HEK293 (cell line): Measurements from ENCODE around the gene ABLIM2.
A peak's percentile ranks its signal among the peaks of the same experiment; 100 is the strongest.

ENCODE experiments used
- CTCF ChIA-PET: fragments of 350-600 bp; formaldehyde crosslinking; extraction: SDS; loops from one replicate; lab custom pipeline; 2021; ENCODE audit warnings: antibody characterized with exemption; lab: Yijun Ruan, JAX
- POLR2A ChIA-PET: fragments of 300-600 bp; formaldehyde crosslinking; extraction: SDS; loops from one replicate; lab custom pipeline; 2020; ENCODE audit warnings: antibody characterized with exemption, inconsistent platforms; lab: Yijun Ruan, JAX
- H3K27ac ChIP-seq: fragments of 200-500 bp; sonication (Bioruptor generic); 2 replicates; pipeline ENCODE4 v1.5.1; 2014; ENCODE audit warnings: low read depth, low read length, control low read depth, inconsistent platforms; ENCODE audit errors: extremely low read depth
- H3K36me3 ChIP-seq, 2 experiments: fragments of 200-500 bp in 1 of 2; sonication (Bioruptor generic) in 1 of 2; 1 replicate in 1 of 2; 2 replicates in 1 of 2; pipeline ENCODE4 v1.5.1; 2014 to 2017; ENCODE audit warnings: inconsistent platforms in 2 of 2, low read length in 2 of 2; ENCODE audit not compliant: control insufficient read depth in 2 of 2, insufficient read depth in 1 of 2
- H3K4me1 ChIP-seq: fragments of 200-500 bp; sonication (Bioruptor generic); 2 replicates; pipeline ENCODE4 v1.5.1; 2014; ENCODE audit warnings: mild to moderate bottlenecking, low read length, inconsistent platforms; ENCODE audit not compliant: control insufficient read depth, insufficient read depth
- H3K4me3 ChIP-seq: 2 replicates; pipeline ENCODE4 v1.5.1; 2011; ENCODE audit warnings: low read depth, mild to moderate bottlenecking, control low read depth, low read length, moderate library complexity
- H3K9me3 ChIP-seq: fragments of 200-500 bp; sonication (Bioruptor generic); 2 replicates; pipeline ENCODE4 v1.5.1; 2014; ENCODE audit warnings: low read depth, low read length, inconsistent platforms; ENCODE audit not compliant: control insufficient read depth, insufficient read depth
- BCL11B ChIP-seq: fragments of 450-650 bp; formaldehyde crosslinking; IDR thresholded peaks from 2 replicates; pipeline ENCODE4 v1.5.1; 2016; ENCODE audit warnings: low read depth, missing biosample characterization, missing genetic modification characterization
- EGR2 ChIP-seq: fragments of 450-650 bp; formaldehyde crosslinking; IDR thresholded peaks from 2 replicates; pipeline ENCODE4 v1.5.1; 2016; ENCODE audit warnings: low read depth, missing biosample characterization, missing genetic modification characterization
- GFI1B ChIP-seq: fragments of 450-650 bp; formaldehyde crosslinking; IDR thresholded peaks from 2 replicates; pipeline ENCODE4 v1.5.1; 2016; ENCODE audit warnings: missing biosample characterization, missing genetic modification characterization
- GLIS2 ChIP-seq: fragments of 450-650 bp; formaldehyde crosslinking; IDR thresholded peaks from 2 replicates; pipeline ENCODE4 v1.5.1; 2016; ENCODE audit warnings: missing biosample characterization, missing genetic modification characterization
- KLF17 ChIP-seq: fragments of 450-650 bp; formaldehyde crosslinking; IDR thresholded peaks from 2 replicates; pipeline ENCODE4 v1.5.1; 2016; ENCODE audit warnings: missing biosample characterization, missing genetic modification characterization
- OSR2 ChIP-seq: fragments of 450-650 bp; formaldehyde crosslinking; IDR thresholded peaks from 2 replicates; pipeline ENCODE4 v1.5.1; 2016; ENCODE audit warnings: missing biosample characterization, missing genetic modification characterization
- TCF7L2 ChIP-seq: IDR thresholded peaks from 2 replicates; pipeline ENCODE4 v1.6.1; 2011; ENCODE audit warnings: low read depth, mild to moderate bottlenecking, inconsistent platforms, low read length, moderate library complexity, borderline replicate concordance
- TRIM28 ChIP-seq: IDR thresholded peaks from 2 replicates; pipeline ENCODE4 v1.6.1; 2011; ENCODE audit warnings: low read length, control low read depth, borderline replicate concordance
- ZBTB1 ChIP-seq: fragments of 450-650 bp; formaldehyde crosslinking; IDR thresholded peaks from 2 replicates; pipeline ENCODE4 v1.5.1; 2016; ENCODE audit warnings: missing biosample characterization, missing genetic modification characterization
- ZBTB10 ChIP-seq: fragments of 450-650 bp; formaldehyde crosslinking; IDR thresholded peaks from 2 replicates; pipeline ENCODE4 v1.5.1; 2016; ENCODE audit warnings: missing biosample characterization, missing genetic modification characterization
- ZFHX2 ChIP-seq: fragments of 450-650 bp; formaldehyde crosslinking; conservative IDR thresholded peaks from 2 replicates; pipeline ENCODE4 v1.5.1; 2016; ENCODE audit warnings: missing biosample characterization, missing genetic modification characterization
- ZIC2 ChIP-seq: fragments of 450-650 bp; formaldehyde crosslinking; IDR thresholded peaks from 2 replicates; pipeline ENCODE4 v1.5.1; 2016; ENCODE audit warnings: missing biosample characterization, missing genetic modification characterization
- ZNF133 ChIP-seq: fragments of 450-650 bp; formaldehyde crosslinking; IDR thresholded peaks from 2 replicates; pipeline ENCODE4 v1.5.1; 2016; ENCODE audit warnings: missing biosample characterization, missing genetic modification characterization
- ZNF155 ChIP-seq: fragments of 450-650 bp; formaldehyde crosslinking; IDR thresholded peaks from 2 replicates; pipeline ENCODE4 v1.5.1; 2016; ENCODE audit warnings: missing biosample characterization, missing genetic modification characterization
- ZNF157 ChIP-seq: fragments of 450-650 bp; formaldehyde crosslinking; IDR thresholded peaks from 2 replicates; pipeline ENCODE4 v1.5.1; 2016; ENCODE audit warnings: missing biosample characterization, missing genetic modification characterization
- ZNF311 ChIP-seq: fragments of 450-650 bp; formaldehyde crosslinking; IDR thresholded peaks from 2 replicates; pipeline ENCODE4 v1.5.1; 2017; ENCODE audit warnings: missing biosample characterization, missing genetic modification characterization, borderline replicate concordance
- ZNF335 ChIP-seq: fragments of 450-650 bp; formaldehyde crosslinking; conservative IDR thresholded peaks from 2 replicates; pipeline ENCODE4 v1.5.1; 2016; ENCODE audit warnings: missing biosample characterization, missing genetic modification characterization
- ZNF341 ChIP-seq: fragments of 450-650 bp; formaldehyde crosslinking; IDR thresholded peaks from 2 replicates; pipeline ENCODE4; 2016; ENCODE audit warnings: low read depth, missing biosample characterization, missing genetic modification characterization
- ZNF433 ChIP-seq: fragments of 450-650 bp; formaldehyde crosslinking; IDR thresholded peaks from 2 replicates; pipeline ENCODE4 v1.5.1; 2016; ENCODE audit warnings: missing biosample characterization, missing genetic modification characterization, low read depth
- ZNF610 ChIP-seq: fragments of 450-650 bp; formaldehyde crosslinking; IDR thresholded peaks from 2 replicates; pipeline ENCODE4 v1.5.1; 2016; ENCODE audit warnings: missing biosample characterization, missing genetic modification characterization, borderline replicate concordance
- ZNF629 ChIP-seq: fragments of 450-650 bp; formaldehyde crosslinking; IDR thresholded peaks from 2 replicates; pipeline ENCODE4 v1.5.1; 2017; ENCODE audit warnings: missing biosample characterization, missing genetic modification characterization
- ZSCAN23 ChIP-seq: fragments of 450-650 bp; formaldehyde crosslinking; IDR thresholded peaks from 2 replicates; pipeline ENCODE4 v1.5.1; 2016; ENCODE audit warnings: missing biosample characterization, missing genetic modification characterization
- TF ChIP-seq, protein P1 (sequence below): IDR thresholded peaks from 2 replicates; pipeline ENCODE4 v1.6.1; 2011; ENCODE audit warnings: mild to moderate bottlenecking, low read depth, low read length, borderline replicate concordance
- TF ChIP-seq, protein P2 (sequence below): fragments of 450-650 bp; formaldehyde crosslinking; IDR thresholded peaks from 2 replicates; pipeline ENCODE4 v1.5.1; 2016; ENCODE audit warnings: missing biosample characterization, missing genetic modification characterization
- TF ChIP-seq, protein P3 (sequence below): fragments of 450-650 bp; formaldehyde crosslinking; IDR thresholded peaks from 2 replicates; pipeline ENCODE4 v1.5.1; 2017; ENCODE audit warnings: missing biosample characterization, missing genetic modification characterization

ABLIM2 gene

DNA sequence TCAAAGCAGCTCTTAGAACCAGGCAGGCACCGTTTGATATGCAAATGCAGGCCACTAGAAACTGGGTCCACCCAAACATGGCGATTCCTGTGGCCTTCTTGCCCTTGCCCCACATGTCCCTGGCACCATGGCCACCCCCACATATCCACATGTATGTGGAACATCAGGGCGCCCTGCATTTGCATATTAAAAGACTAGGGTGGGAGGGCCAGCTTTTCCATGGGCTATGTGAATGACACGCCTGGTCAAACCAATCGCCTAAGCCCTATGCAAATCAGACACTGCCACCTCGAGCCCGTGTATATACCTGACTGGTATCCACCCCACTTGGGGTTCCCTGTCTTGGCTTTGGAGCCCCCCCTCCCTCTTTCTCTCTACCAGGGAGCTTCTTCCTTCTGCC lies 107.0 kb downstream of the ABLIM2 start:
- ChIA-PET POLR2A (interaction anchor here (1.6 kb wide), 1 partner anchor 22 kb away, joined by 6 read pairs; no protein-coding TSS in a partner anchor), CTCF (interaction anchor here (0.6 to 1.4 kb wide), 3 partner anchors 64 to 554 kb away, joined by 4 to 7 read pairs (median 4); no protein-coding TSS in a partner anchor)
- no peaks in the 10 kb centered on the region for H3K9me3 ChIP-seq
- H3K27ac ChIP-seq, result no peak overlapping the region
- no peak overlapping the region for H3K4me3 ChIP-seq
- peaks cover 3% of the 10 kb centered on the region; the same call in 1 of the 2 replicates for H3K4me1 ChIP-seq
- TF ChIP-seq, protein P1, sequence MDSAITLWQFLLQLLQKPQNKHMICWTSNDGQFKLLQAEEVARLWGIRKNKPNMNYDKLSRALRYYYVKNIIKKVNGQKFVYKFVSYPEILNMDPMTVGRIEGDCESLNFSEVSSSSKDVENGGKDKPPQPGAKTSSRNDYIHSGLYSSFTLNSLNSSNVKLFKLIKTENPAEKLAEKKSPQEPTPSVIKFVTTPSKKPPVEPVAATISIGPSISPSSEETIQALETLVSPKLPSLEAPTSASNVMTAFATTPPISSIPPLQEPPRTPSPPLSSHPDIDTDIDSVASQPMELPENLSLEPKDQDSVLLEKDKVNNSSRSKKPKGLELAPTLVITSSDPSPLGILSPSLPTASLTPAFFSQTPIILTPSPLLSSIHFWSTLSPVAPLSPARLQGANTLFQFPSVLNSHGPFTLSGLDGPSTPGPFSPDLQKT, result no peak
- TF ChIP-seq ZNF433 (no peak), ZNF155 (no peak), ZNF311 (tag by site-specific recombination) (no peak), ZNF335 (no peak), BCL11B (no peak), KLF17 (tag by site-specific recombination) (no peak), ZBTB10 (no peak)
- TF ChIP-seq, protein P2, sequence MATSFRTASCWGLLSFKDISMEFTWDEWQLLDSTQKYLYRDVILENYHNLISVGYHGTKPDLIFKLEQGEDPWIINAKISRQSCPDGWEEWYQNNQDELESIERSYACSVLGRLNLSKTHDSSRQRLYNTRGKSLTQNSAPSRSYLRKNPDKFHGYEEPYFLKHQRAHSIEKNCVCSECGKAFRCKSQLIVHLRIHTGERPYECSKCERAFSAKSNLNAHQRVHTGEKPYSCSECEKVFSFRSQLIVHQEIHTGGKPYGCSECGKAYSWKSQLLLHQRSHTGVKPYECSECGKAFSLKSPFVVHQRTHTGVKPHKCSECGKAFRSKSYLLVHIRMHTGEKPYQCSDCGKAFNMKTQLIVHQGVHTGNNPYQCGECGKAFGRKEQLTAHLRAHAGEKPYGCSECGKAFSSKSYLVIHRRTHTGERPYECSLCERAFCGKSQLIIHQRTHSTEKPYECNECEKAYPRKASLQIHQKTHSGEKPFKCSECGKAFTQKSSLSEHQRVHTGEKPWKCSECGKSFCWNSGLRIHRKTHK, result no peak
- H3K36me3 ChIP-seq, result no peaks in the 10 kb centered on the region

DNA sequence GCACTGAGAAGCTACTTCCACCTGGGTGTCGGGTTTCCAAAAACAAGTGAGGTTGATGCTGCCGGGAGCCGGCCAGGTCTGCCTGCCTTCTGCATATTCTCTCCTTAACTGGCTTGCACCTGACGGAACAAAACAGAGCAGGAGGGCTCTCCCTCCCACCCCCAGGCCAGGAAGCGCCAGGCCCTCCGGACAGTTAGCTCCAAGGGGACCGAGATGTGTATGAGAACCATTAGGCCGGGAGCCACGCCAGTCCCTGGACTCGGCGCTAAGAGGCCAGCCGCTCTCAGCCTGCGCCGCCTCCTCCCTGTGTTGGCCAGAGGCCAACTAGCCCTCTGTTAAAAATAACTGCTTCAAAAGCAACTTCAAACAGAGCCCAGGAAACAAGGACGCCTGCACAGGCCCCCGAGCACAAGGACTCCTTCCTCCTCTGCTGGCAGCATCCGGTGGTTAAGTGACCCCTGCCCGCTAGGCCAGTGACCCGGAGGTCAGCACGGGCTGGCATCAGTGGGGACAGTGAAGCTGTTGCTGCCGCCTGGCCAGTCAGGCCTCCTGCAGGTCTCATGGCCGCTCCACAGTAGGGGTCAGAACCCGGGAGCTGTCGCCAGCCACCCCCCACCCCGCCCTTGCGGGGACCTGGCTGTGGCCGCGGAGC lies 107.9 kb downstream of the ABLIM2 start:
- ChIA-PET POLR2A (interaction anchor here (0.6 to 1.6 kb wide), 2 partner anchors 16 to 21 kb away, joined by 3 to 6 read pairs; no protein-coding TSS in a partner anchor), CTCF (interaction anchor here (1.4 kb wide), 1 partner anchor 63 kb away, joined by 7 read pairs; no protein-coding TSS in a partner anchor)
- Histone ChIP-seq H3K4me1 (peaks cover 3% of the 10 kb centered on the region; the same call in 1 of the 2 replicates), H3K36me3 (no peaks in the 10 kb centered on the region), H3K9me3 (no peaks in the 10 kb centered on the region), H3K4me3 (no peak overlapping the region), H3K27ac (no peak overlapping the region)
- TF ChIP-seq ZNF335 (no peak), BCL11B (no peak), ZNF341 (tag by site-specific recombination) (peak; percentile 21; the same call in 1 of the 2 replicates), TRIM28 (no peak), ZNF157 (tag by site-specific recombination) (no peak), ZNF629 (tag by site-specific recombination) (no peak), OSR2 (peak; percentile 70), GFI1B (no peak), ZSCAN23 (tag by site-specific recombination) (no peak), KLF17 (tag by site-specific recombination) (0 out of 2 replicates have a peak, but pooled peaks have one; percentile 30), ZNF610 (tag by site-specific recombination) (0 out of 2 replicates have a peak, but pooled peaks have one; percentile 40), ZFHX2 (tag by site-specific recombination) (0 out of 2 replicates have a peak, but pooled peaks have one; percentile 8), ZBTB1 (tag by site-specific recombination) (no peak), ZNF133 (tag by site-specific recombination) (no peak), TCF7L2 (0 out of 2 replicates have a peak, but pooled peaks have one; percentile 34), GLIS2 (tag by site-specific recombination) (peak; percentile 39; the same call in 1 of the 2 replicates), EGR2 (tag by site-specific recombination) (0 out of 2 replicates have a peak, but pooled peaks have one; percentile 7), ZIC2 (peak; percentile 43; the same call in 1 of the 2 replicates)
- TF ChIP-seq, protein P3, sequence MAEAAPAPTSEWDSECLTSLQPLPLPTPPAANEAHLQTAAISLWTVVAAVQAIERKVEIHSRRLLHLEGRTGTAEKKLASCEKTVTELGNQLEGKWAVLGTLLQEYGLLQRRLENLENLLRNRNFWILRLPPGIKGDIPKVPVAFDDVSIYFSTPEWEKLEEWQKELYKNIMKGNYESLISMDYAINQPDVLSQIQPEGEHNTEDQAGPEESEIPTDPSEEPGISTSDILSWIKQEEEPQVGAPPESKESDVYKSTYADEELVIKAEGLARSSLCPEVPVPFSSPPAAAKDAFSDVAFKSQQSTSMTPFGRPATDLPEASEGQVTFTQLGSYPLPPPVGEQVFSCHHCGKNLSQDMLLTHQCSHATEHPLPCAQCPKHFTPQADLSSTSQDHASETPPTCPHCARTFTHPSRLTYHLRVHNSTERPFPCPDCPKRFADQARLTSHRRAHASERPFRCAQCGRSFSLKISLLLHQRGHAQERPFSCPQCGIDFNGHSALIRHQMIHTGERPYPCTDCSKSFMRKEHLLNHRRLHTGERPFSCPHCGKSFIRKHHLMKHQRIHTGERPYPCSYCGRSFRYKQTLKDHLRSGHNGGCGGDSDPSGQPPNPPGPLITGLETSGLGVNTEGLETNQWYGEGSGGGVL (tag by site-specific recombination), result no peak
